Stimulated activated memory B cell treated with anti-CD40 and anti-IgM and Interleukin-4, amounts not matched to agents 10 μg/mL and 1 μg/mL and 100 μg/mL, for 72 hours (primary cell): ENCODE measurements around the gene ABI3.
A peak's percentile ranks its signal among the peaks of the same experiment; 100 is the strongest.
"Not testable (repeated sequence)": the region's sequence is repeated elsewhere in the genome, so short reads cannot be mapped to it uniquely, and the experiment has no call there.

Experiments used
- ATAC-seq: fragments of 150-1000 bp; cut with Tn5 transposase; 2 replicates; pipeline ENCODE4 v1.10.0; 2021
- H3K27ac Mint-ChIP-seq: one replicate; pipeline ENCODE4 v1.8.0; 2022; ENCODE audit warnings: mild to moderate bottlenecking, mixed read lengths
- H3K27me3 Mint-ChIP-seq: one replicate; pipeline ENCODE4 v1.8.0; 2022; ENCODE audit warnings: mixed read lengths
- H3K36me3 Mint-ChIP-seq: one replicate; pipeline ENCODE4 v1.8.0; 2022; ENCODE audit warnings: mixed read lengths
- H3K4me1 Mint-ChIP-seq: one replicate; pipeline ENCODE4 v1.8.0; 2022; ENCODE audit warnings: mixed read lengths
- H3K4me3 Mint-ChIP-seq: one replicate; pipeline ENCODE4 v1.8.0; 2022; ENCODE audit warnings: mild to moderate bottlenecking, moderate library complexity, mixed read lengths
- H3K9me3 Mint-ChIP-seq: one replicate; pipeline ENCODE4 v1.8.0; 2022; ENCODE audit warnings: mixed read lengths

Gene ABI3

GRCh38 chr17:49249292-49249794 lies 38.8 kb downstream of the ABI3 start:
- Mint-ChIP-seq H3K4me3 (no peak overlapping the region), H3K36me3 (peaks cover 4% of the 10 kb centered on the region)

GRCh38 chr17:49249890-49250522 lies 39.5 kb downstream of the ABI3 start:
- H3K27me3 Mint-ChIP-seq = peaks cover 62% of the 10 kb centered on the region
- peaks cover 8% of the 10 kb centered on the region for H3K4me1 Mint-ChIP-seq
- H3K4me3 Mint-ChIP-seq = no peak overlapping the region

More at GRCh38 chr17:49249292-49249794, 38.8 kb downstream of the ABI3 start:
- H3K9me3 Mint-ChIP-seq = no peaks in the 10 kb centered on the region
- peaks cover 8% of the 10 kb centered on the region for H3K4me1 Mint-ChIP-seq
- peaks cover 69% of the 10 kb centered on the region for H3K27me3 Mint-ChIP-seq
- ATAC-seq = peak; percentile 31
- H3K27ac Mint-ChIP-seq = no peak overlapping the region

GRCh38 chr17:49252148-49252695 lies 41.7 kb downstream of the ABI3 start:
- Mint-ChIP-seq H3K36me3 (peaks cover 4% of the 10 kb centered on the region), H3K9me3 (no peaks in the 10 kb centered on the region), H3K27ac (no peak overlapping the region), H3K4me3 (no peak overlapping the region), H3K27me3 (peaks cover 40% of the 10 kb centered on the region), H3K4me1 (peaks cover 8% of the 10 kb centered on the region)
- no peak for ATAC-seq

More at GRCh38 chr17:49249890-49250522, 39.5 kb downstream of the ABI3 start:
- H3K9me3 Mint-ChIP-seq = no peaks in the 10 kb centered on the region
- H3K36me3 Mint-ChIP-seq = peaks cover 4% of the 10 kb centered on the region
- ATAC-seq = no peak
- no peak overlapping the region for H3K27ac Mint-ChIP-seq

GRCh38 chr17:49254066-49254465 lies 43.6 kb downstream of the ABI3 start:
- Mint-ChIP-seq H3K27me3 (peaks cover 22% of the 10 kb centered on the region), H3K4me1 (peaks cover 5% of the 10 kb centered on the region), H3K36me3 (no peaks in the 10 kb centered on the region), H3K9me3 (no peaks in the 10 kb centered on the region), H3K4me3 (no peak overlapping the region), H3K27ac (no peak overlapping the region)
- ATAC-seq = no peak

GRCh38 chr17:49255125-49255524 lies 44.6 kb downstream of the ABI3 start:
- no peak overlapping the region for H3K4me3 Mint-ChIP-seq
- H3K4me1 Mint-ChIP-seq = no peaks in the 10 kb centered on the region
- no peaks in the 10 kb centered on the region for H3K36me3 Mint-ChIP-seq
- H3K27me3 Mint-ChIP-seq = peaks cover 11% of the 10 kb centered on the region
- ATAC-seq = no peak
- no peak overlapping the region for H3K27ac Mint-ChIP-seq
- H3K9me3 Mint-ChIP-seq = no peaks in the 10 kb centered on the region

GRCh38 chr17:49258394-49258793 lies 47.9 kb downstream of the ABI3 start:
- no peak for ATAC-seq
- H3K27me3 Mint-ChIP-seq = peaks cover 31% of the 10 kb centered on the region
- no peak overlapping the region for H3K4me3 Mint-ChIP-seq
- no peak overlapping the region for H3K27ac Mint-ChIP-seq
- H3K36me3 Mint-ChIP-seq = no peaks in the 10 kb centered on the region
- H3K9me3 Mint-ChIP-seq = no peaks in the 10 kb centered on the region
- peaks cover 9% of the 10 kb centered on the region for H3K4me1 Mint-ChIP-seq

- Mint-ChIP-seq H3K36me3 (no peaks in the 10 kb centered on the region), H3K4me1 (peaks cover 9% of the 10 kb centered on the region), H3K27me3 (peaks cover 34% of the 10 kb centered on the region), H3K27ac (peak overlapping the region; percentile 61), H3K9me3 (no peaks in the 10 kb centered on the region), H3K4me3 (peak overlapping the region; percentile 76)
- no peak for ATAC-seq
Observed at GRCh38 chr17:49259663-49260010, 49.1 kb downstream of the ABI3 start.

- peak; percentile 87 for ATAC-seq
- Mint-ChIP-seq H3K4me3 (peak overlapping the region; percentile 76), H3K27me3 (peaks cover 39% of the 10 kb centered on the region), H3K9me3 (no peaks in the 10 kb centered on the region), H3K27ac (peak overlapping the region; percentile 61), H3K36me3 (no peaks in the 10 kb centered on the region), H3K4me1 (peaks cover 9% of the 10 kb centered on the region)
Observed at GRCh38 chr17:49260011-49260816, 49.7 kb downstream of the ABI3 start.

GRCh38 chr17:49260817-49261291 lies 50.3 kb downstream of the ABI3 start:
- H3K4me3 Mint-ChIP-seq = peak overlapping the region; percentile 75
- peak overlapping the region; percentile 61 for H3K27ac Mint-ChIP-seq
- H3K4me1 Mint-ChIP-seq = peaks cover 9% of the 10 kb centered on the region
- no peaks in the 10 kb centered on the region for H3K9me3 Mint-ChIP-seq
- no peaks in the 10 kb centered on the region for H3K36me3 Mint-ChIP-seq
- no peak for ATAC-seq
- H3K27me3 Mint-ChIP-seq = peaks cover 46% of the 10 kb centered on the region

GRCh38 chr17:49261540-49261939 lies 51.0 kb downstream of the ABI3 start:
- H3K36me3 Mint-ChIP-seq, H3K9me3 Mint-ChIP-seq, H3K27ac Mint-ChIP-seq, H3K4me3 Mint-ChIP-seq, ATAC-seq, H3K4me1 Mint-ChIP-seq: not testable (repeated sequence)
- H3K27me3 Mint-ChIP-seq = peaks cover 50% of the 10 kb centered on the region

GRCh38 chr17:49266233-49266632 lies 55.7 kb downstream of the ABI3 start:
- no peak overlapping the region for H3K27ac Mint-ChIP-seq
- no peaks in the 10 kb centered on the region for H3K9me3 Mint-ChIP-seq
- H3K36me3 Mint-ChIP-seq = no peaks in the 10 kb centered on the region
- H3K27me3 Mint-ChIP-seq = peaks cover 45% of the 10 kb centered on the region
- ATAC-seq = no peak
- H3K4me3 Mint-ChIP-seq = no peak overlapping the region
- peaks cover under 1% of the 10 kb centered on the region for H3K4me1 Mint-ChIP-seq

- Mint-ChIP-seq H3K4me3 (no peak overlapping the region), H3K9me3 (no peaks in the 10 kb centered on the region), H3K27me3 (peaks cover 31% of the 10 kb centered on the region), H3K27ac (no peak overlapping the region), H3K4me1 (no peaks in the 10 kb centered on the region), H3K36me3 (no peaks in the 10 kb centered on the region)
- ATAC-seq = no peak
Observed at GRCh38 chr17:49267912-49268311, 57.4 kb downstream of the ABI3 start.

GRCh38 chr17:49269356-49269755 lies 58.8 kb downstream of the ABI3 start:
- Mint-ChIP-seq H3K27me3 (peaks cover 19% of the 10 kb centered on the region), H3K27ac (no peak overlapping the region), H3K9me3 (no peaks in the 10 kb centered on the region), H3K36me3 (no peaks in the 10 kb centered on the region), H3K4me3 (no peak overlapping the region), H3K4me1 (no peaks in the 10 kb centered on the region)
- no peak for ATAC-seq
